CD4-positive, alpha-beta T cell treated with Interferon gamma for 1 hour (primary cell): ENCODE data around the gene SBNO1.

Source experiments
- DNase-seq: peaks from one replicate; pipeline ENCODE4 v3.0.0-alpha.2; 2020

Gene SBNO1

DNA sequence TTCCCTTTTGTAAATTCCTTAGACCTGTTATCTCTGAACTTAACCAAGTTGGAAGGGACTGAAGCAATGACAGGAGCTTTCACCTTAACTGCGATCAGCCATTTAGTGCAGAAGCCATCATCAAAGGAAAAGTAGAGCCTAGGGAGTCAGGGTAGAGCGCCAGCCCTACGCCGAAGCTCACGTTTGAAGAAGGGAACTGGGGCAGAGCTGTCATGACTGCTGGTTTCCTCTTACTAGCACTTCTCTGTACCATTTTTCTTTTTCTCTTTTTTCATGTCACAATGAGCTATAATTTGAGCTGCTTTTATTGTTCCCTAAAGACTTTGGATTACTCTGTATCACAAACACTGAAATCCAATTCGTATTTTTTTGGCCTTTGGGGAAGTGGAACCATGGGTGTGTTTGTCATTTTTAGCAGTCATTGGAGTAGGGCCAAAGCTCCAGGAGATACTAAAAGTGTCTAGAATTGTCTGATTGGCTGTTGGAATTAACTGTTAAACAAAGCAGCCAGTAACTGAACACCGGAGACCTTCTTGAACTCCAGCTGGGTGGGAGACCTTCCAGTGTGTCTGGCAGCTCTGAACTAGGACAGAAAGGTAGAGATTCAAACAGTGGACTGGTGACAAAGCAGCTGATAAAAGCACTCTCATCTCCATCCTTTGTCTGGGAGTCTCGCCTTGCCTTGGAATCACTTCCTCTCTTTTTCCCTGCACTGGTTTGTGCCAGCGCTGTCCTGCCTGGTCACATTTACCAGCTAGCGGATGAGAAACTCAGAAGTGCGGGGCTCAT is 122.3 kb downstream of the SBNO1 start:
- DNase-seq: no peak
